HG03280 (cell line): ENCODE measurements around the gene PRAMEF25.
"Not testable (repeated sequence)": the region's sequence is repeated elsewhere in the genome, so short reads cannot be mapped to it uniquely, and the experiment has no call there.

Source experiments
- ATAC-seq: cut with Tn5 transposase; IDR thresholded peaks from one replicate; pipeline ENCODE4 v1.9.1; 2021; ENCODE audit warnings: mild to moderate bottlenecking, moderate library complexity; ENCODE audit not compliant: unreplicated experiment

PRAMEF25 gene

GRCh38 chr1:13070474-13070873 lies at the start of gene PRAMEF25:
Gene PRAMEF25 (plus strand): TSS chr1:13070774. CDS start chr1:13073694, 2,920 bp downstream.
- ATAC-seq, result not testable (repeated sequence)

GRCh38 chr1:13056475-13056874 lies 14.1 kb upstream of the PRAMEF25 start, which contains the start of gene PRAMEF27:
Gene PRAMEF27 (minus strand): TSS chr1:13056575. CDS start chr1:13053659, 2,916 bp downstream.
- ATAC-seq, result not testable (repeated sequence)

- not testable (repeated sequence) for ATAC-seq
Observed at GRCh38 chr1:13116754-13117153, 46.2 kb downstream of the PRAMEF25 start, which contains the start of gene HNRNPCL2. Gene HNRNPCL2 (minus strand): TSS chr1:13116854. CDS start chr1:13116400, 454 bp downstream.
